Effector memory CD4-positive, alpha-beta T cell (primary cell): ENCODE data around the gene MRPL55.
A peak's percentile ranks its signal among the peaks of the same experiment; 100 is the strongest.

Experiments used
- DNase-seq, 3 donors: peaks; one replicate each; pipeline ENCODE4 v3.0.0-alpha.2; 2020
- H3K27ac ChIP-seq: 2 replicates; pipeline ENCODE4 v1.7.0; 2013; ENCODE audit warnings: mild to moderate bottlenecking, low read length, moderate library complexity; ENCODE audit not compliant: insufficient read depth, poor library complexity, severe bottlenecking
- H3K27me3 ChIP-seq: replicated peaks from 2 replicates; pipeline ENCODE4 v1.7.0; 2013; ENCODE audit warnings: mild to moderate bottlenecking, low read length; ENCODE audit not compliant: insufficient read depth, control insufficient read depth, poor library complexity, severe bottlenecking
- H3K36me3 ChIP-seq: 2 replicates; pipeline ENCODE4 v1.7.0; 2013; ENCODE audit warnings: mild to moderate bottlenecking, low read length, moderate library complexity; ENCODE audit not compliant: control insufficient read depth, insufficient read depth
- H3K4me1 ChIP-seq: 2 replicates; pipeline ENCODE4 v1.7.0; 2013; ENCODE audit warnings: low read length, mild to moderate bottlenecking; ENCODE audit not compliant: control insufficient read depth, insufficient read depth, poor library complexity, severe bottlenecking
- H3K4me3 ChIP-seq: 2 replicates; pipeline ENCODE4 v1.7.0; 2013; ENCODE audit warnings: low read length, low read depth, mild to moderate bottlenecking; ENCODE audit not compliant: insufficient read depth, poor library complexity, severe bottlenecking
- H3K9me3 ChIP-seq: 2 replicates; pipeline ENCODE4 v1.7.0; 2013; ENCODE audit warnings: mild to moderate bottlenecking, low read length, moderate library complexity; ENCODE audit not compliant: control insufficient read depth

Gene MRPL55

DNA sequence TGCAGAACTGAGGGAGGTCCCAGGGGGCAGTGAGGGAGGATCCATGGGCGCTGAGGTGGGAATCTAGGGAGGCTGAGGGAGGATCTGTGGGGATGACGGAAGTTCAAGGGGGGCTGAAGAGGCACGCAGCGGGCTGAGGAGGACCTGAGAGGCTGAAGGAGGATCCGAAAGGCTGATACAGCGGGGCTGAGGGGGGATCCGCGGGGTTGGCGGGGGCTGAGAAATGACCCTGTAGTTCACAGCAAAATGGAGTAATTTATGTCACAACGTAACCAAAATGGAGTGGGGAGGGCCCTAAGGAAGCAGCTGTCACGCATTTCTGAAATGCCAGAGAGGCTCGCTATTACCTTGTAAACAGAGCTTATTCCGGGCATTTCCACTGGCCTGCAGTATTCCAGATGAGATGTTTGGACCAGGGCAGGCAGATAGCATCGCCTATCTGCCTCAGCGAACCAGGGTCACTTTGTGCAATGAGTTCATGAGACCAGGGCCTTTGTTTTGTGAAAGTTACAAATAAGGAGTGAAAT is 926 bp upstream of the MRPL55 start:
- Histone ChIP-seq H3K9me3 (no peaks in the 10 kb centered on the region), H3K4me1 (peaks cover 18% of the 10 kb centered on the region), H3K27ac (peak overlapping the region; percentile 84), H3K4me3 (peak overlapping the region; percentile 98), H3K27me3 (no peaks in the 10 kb centered on the region), H3K36me3 (peaks cover 17% of the 10 kb centered on the region)
- no peak for DNase-seq

DNA sequence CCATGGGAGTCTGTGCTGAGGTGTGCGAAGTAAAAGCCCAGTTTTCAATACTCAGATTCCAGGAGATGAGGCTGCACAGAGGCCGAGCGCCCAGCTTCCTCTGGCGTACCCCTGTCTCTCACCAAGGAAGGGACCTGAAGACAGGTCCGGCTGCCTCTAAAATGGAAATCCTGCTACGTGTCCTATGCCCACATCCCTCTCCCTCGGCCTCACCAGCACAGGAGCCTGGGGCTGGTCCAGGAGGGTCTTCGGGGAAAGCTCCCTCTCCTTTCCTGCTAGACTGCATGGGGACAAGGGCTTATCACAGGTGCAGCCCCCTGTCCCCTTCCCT is 392 bp downstream of the MRPL55 start:
- Histone ChIP-seq H3K4me1 (peaks cover 18% of the 10 kb centered on the region), H3K36me3 (peaks cover 17% of the 10 kb centered on the region), H3K27me3 (no peaks in the 10 kb centered on the region), H3K9me3 (no peaks in the 10 kb centered on the region), H3K27ac (peak overlapping the region; percentile 84), H3K4me3 (peak overlapping the region; percentile 98)
- no peak for DNase-seq

DNA sequence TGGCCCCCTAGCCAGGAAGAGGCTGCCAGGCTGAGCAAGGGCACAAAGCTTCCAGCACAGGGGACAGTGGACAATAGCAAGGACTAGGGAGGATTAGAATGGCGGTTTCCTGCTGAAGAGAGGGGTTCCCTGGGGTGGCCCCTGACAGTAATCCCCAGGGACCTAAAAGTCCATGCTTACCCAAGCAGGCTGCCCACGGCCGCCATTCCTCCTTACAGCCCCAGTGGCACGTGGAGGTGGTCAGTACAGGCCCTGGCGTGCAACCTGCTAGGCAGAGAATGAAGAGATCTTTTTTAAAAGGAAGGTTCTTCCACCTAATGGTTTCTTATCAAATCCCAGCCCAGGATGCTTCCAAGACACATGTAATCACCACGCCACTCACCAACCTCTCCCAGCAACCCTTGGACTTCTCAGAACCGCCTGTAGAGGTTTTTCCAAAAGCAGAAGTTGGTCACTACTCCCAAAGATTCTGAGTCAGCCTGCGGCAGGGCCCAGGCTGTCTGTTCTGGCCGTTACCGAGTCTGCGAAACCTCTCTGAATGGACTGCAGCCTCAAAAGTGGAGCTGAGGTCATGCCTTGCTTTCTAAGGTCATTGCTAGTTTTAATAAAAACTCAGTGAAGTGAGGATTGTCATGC is 926 bp downstream of the MRPL55 start:
- H3K4me1 ChIP-seq, result peaks cover 18% of the 10 kb centered on the region
- peaks cover 17% of the 10 kb centered on the region for H3K36me3 ChIP-seq
- DNase-seq, result no peak
- H3K4me3 ChIP-seq, result peak overlapping the region; percentile 98
- peak overlapping the region; percentile 84 for H3K27ac ChIP-seq
- no peaks in the 10 kb centered on the region for H3K27me3 ChIP-seq
- no peaks in the 10 kb centered on the region for H3K9me3 ChIP-seq

DNA sequence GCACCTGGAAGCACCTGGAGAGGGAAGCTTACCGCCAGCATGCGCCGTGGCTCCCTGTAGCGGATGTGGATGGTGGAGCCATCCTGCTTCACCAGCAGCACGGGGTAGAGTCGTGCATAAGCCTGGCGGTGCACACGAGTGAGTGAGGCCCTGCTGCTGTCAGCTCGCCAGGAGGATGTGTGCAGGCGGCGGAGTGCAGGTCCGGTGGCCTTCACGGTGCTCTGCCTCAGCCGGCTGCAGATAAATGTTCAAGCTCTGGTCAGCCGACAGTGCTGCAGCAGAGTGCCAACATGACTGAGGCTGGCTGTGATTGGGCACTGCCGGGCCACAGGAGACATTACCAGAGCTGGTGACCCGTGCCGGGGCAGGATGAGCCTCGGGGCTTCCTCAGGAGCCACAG is 1.5 kb downstream of the MRPL55 start:
- Histone ChIP-seq H3K36me3 (peaks cover 17% of the 10 kb centered on the region), H3K4me3 (no peak overlapping the region), H3K27ac (no peak overlapping the region), H3K4me1 (peaks cover 18% of the 10 kb centered on the region), H3K9me3 (no peaks in the 10 kb centered on the region), H3K27me3 (no peaks in the 10 kb centered on the region)
- DNase-seq, result no peak

DNA sequence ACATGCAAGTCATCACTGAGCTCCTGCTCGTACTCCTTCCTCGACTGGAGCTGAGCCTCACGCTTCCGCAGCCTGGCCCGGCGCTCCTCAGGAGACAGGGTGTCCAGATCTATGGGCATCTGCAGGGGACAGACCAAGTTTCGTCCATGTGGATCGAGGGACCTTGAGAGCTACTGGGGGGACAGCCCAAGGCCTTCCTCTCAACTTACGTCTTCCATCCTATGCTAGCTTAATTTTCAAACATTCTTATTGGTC is 2.4 kb downstream of the MRPL55 start:
- Histone ChIP-seq H3K27me3 (no peaks in the 10 kb centered on the region), H3K36me3 (peaks cover 17% of the 10 kb centered on the region), H3K9me3 (no peaks in the 10 kb centered on the region), H3K4me1 (peaks cover 22% of the 10 kb centered on the region), H3K4me3 (no peak overlapping the region), H3K27ac (no peak overlapping the region)
- no peak for DNase-seq

DNA sequence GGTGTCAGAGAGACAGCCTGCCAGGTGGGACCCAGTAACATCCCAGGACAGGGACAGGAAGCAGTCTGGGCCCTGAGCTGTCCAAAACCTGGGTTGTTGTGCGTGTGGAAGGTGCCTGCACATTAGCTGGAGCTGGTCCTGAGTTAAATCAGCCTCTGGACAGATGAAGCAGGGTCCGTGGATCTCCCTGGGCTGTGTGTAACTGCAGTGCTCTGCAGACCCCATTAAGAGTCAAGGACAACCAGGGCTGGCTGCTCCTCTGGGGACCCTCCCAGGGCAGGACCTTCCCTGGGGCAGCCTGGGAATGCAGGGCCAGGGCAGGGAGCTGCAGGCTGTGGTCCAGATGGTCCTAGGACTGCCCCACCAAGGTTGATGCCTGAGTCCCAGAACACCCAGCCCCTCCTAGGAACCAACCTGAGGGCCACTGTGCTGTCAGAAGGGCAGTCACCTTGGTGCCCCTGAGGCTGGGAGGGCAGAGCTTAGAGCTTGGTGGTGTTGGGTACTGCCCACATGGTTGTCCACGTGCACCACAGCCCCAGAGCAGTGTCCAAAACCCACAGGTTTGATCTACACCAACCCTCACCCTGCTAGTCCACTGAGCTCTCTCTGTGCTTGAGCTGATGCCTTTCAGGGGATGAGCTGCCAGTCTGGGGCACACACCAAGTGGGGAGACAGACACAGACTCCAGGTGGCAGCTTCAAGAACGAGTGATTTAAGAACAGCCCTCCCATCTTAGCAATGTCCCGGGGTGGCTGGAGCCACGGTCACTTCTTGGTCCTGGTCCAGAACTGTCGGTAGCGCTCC is 2.9 kb downstream of the MRPL55 start:
- Histone ChIP-seq H3K4me1 (peaks cover 27% of the 10 kb centered on the region), H3K9me3 (no peaks in the 10 kb centered on the region)

DNA sequence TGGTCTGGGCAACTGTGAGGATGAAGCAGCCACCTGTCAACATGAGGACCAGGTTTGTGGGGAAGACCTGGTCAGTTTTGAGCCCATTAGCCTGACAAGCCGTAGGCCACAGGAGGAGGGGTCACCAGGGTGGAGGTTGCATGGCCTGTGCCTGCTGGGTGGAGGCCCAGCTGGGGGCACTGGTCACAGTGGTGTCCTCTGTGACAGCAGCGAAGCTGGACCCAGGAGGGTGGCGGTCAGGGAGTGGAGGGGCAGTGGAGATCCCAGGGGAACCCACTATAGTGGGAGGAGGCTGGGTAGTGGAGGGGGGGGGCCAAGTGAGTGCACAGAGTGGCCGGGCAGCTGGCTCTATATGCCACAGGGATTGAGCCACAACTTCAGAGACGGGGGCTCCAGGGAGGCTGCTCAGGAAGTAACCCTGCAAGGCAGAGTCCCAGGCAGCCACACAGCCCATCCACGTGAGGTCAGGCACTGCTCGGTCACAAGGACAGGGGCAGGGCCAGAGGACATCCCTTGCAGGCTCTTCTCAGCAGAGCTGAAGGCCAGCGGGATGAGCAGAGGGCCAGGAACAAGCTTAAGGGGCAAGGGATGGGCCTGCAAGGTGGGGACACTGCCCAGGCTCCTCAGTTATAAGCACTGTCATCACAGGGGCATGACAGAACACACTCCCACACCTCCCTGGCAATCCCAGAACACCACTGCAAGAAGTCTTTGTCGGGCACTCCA is 3.7 kb downstream of the MRPL55 start:
- DNase-seq, result no peak
- Histone ChIP-seq H3K9me3 (no peaks in the 10 kb centered on the region), H3K27ac (no peak overlapping the region), H3K27me3 (no peaks in the 10 kb centered on the region), H3K4me3 (no peak overlapping the region), H3K4me1 (peaks cover 27% of the 10 kb centered on the region), H3K36me3 (peaks cover 23% of the 10 kb centered on the region)

More for the DNA sequence above, 2.9 kb downstream of the MRPL55 start:
- Histone ChIP-seq H3K27me3 (no peaks in the 10 kb centered on the region), H3K4me3 (no peak overlapping the region), H3K36me3 (peaks cover 17% of the 10 kb centered on the region), H3K27ac (no peak overlapping the region)
- no peak for DNase-seq

DNA sequence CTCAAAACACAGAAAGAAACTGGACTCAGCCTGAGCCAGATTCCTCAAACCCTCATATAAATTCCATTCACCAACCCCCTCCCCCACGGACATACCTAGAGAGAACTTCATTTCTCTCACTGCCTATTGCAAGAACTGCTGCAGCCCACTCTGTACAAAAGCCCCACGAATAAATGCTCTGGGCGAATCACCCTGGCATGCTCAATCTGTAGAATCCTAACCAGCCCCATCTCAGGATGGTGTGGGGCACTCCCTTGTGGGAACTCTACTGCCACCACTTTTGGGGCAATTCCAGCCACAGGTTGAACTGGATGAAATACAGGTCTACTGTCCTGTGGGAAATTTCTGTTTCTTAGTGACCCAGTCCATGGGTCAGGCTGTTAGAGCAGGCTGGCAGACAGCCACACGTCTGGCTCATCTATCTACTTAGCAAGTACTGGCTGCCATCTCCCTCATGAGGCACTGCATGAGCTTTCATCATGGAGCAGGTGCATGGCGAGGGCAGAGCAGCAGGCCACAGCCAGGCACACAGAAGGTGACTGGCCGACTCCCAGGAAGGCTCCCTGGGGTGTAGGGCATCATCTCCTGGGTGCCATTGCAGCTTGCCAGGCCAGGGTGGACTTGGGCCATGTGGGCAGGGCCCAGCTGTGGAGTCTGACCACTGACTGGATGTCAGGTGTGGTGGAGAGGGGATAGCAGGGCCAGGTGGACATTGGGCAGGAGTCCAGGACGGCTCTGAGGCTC is 4.4 kb downstream of the MRPL55 start:
- H3K27ac ChIP-seq, result no peak overlapping the region

DNA sequence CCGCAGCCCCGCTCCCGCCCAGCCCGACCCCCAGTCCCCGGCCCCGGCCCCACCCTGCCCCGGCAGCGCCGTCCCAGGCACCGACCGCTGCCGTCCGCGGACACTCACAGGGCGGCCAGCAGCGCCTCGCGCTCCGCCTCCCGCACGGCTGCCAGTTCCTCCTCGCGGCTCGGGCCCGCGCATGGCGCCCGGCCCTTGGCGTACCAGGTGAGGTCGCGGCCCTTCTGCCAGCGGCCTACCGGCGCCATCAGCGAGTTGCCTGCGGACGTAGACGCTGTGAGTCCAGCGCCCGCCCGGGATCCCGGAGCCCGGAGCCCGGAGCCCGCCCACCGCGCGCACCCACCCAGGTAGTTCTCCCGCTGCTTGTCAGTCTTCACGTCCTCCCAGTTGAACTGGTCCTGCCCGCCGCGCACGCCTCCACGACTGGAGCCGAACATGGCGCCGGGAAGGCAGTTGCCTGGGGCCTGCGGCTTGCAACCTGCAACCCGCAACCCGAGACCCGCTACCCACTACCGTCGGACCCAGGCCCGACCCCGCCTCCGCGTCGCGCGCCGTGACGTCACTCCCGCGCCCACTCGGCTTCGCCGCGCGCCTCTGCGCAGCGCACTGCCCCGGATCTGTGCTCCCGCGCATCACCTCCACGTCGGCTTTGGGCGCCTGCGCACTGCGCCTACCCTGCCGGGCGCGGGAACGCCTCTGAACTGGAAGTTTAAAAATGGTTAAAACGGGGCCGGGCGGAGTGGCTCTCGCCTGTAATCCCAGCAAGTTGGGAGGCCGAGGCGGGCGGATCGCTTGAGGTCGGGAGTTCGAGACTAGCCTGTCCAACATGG is 6.1 kb downstream of the MRPL55 start, which contains the start of gene C1orf35:
TSS of gene C1orf35 (minus strand) at position 535 of the 830 bp plus-strand sequence. CDS start at position 437, 98 bp downstream.
- no peaks in the 10 kb centered on the region for H3K9me3 ChIP-seq
- peak within 1 kb of the TSS; percentile 95 for H3K4me3 ChIP-seq
- peaks cover 9% of the 10 kb centered on the region for H3K4me1 ChIP-seq
- peak within 1 kb of the TSS; percentile 91 for H3K27ac ChIP-seq
- peaks cover 46% of the 10 kb centered on the region for H3K36me3 ChIP-seq
- no peaks in the 10 kb centered on the region for H3K27me3 ChIP-seq
- peak; percentile 88 to 92 (median 88) for DNase-seq

More for the DNA sequence above, 4.4 kb downstream of the MRPL55 start:
- Histone ChIP-seq H3K36me3 (peaks cover 29% of the 10 kb centered on the region), H3K4me1 (peaks cover 22% of the 10 kb centered on the region), H3K27me3 (no peaks in the 10 kb centered on the region), H3K9me3 (no peaks in the 10 kb centered on the region), H3K4me3 (no peak overlapping the region)
- DNase-seq, result no peak
